Right atrium auricular region (tissue), 2 donors: ENCODE data around the gene EPSTI1. TPM values are rescaled to one million over a fixed set of nuclear protein-coding genes. Genes with fewer than 3 reads are reported as not detected.

Experiments
- DNase-seq: peaks from one replicate; pipeline ENCODE4 v3.0.0-alpha.2; 2019; ENCODE audit warnings: low spot score
- H3K27ac ChIP-seq, 2 donors: fragments of 200-600 bp; sonication (generic); 1 replicate in 1 of 2; 2 replicates in 1 of 2; pipeline ENCODE4 v1.5.1; 2016 to 2019
- H3K27me3 ChIP-seq, 2 donors: fragments of 200-600 bp; sonication (generic); one replicate each; pipeline versions ENCODE4 v1.5.1 to v1.6.0; 2017 to 2019
- H3K36me3 ChIP-seq: fragments of 200-600 bp; sonication (generic); one replicate; pipeline ENCODE4 v1.5.1; 2016
- H3K4me1 ChIP-seq, 2 donors: fragments of 200-600 bp; sonication (generic); one replicate each; pipeline versions ENCODE4 v1.5.1 to v1.6.0; 2017 to 2019
- H3K4me3 ChIP-seq, 2 donors: fragments of 200-600 bp; sonication (generic); 1 replicate in 1 of 2; 2 replicates in 1 of 2; pipeline ENCODE4 v1.5.1; 2017 to 2019; ENCODE audit warnings: mild to moderate bottlenecking in 1 of 2, moderate library complexity in 1 of 2
- H3K9me3 ChIP-seq, 2 donors: fragments of 200-600 bp; sonication (generic); one replicate each; pipeline ENCODE4 v1.5.1; 2019
- CTCF ChIP-seq, 2 donors: fragments of 200-600 bp; sonication (generic); IDR thresholded peaks; one replicate each; pipeline ENCODE4 v1.5.1; 2019; ENCODE audit warnings: antibody characterized with exemption in 2 of 2
- total RNA-seq, 2 donors: library from RNA; depleted of rRNA; stranded (reverse); fragments of >200 nt; gene quantifications; one replicate each; pipeline ENCODE4 v1.1.0, GENCODE V29; 2016

EPSTI1 gene
- total RNA-seq, 2 donors from 2014 or later, result 3.1 to 3.9 TPM

GRCh38 chr13:43033038-43033437 is 41.0 kb upstream of the EPSTI1 start:
- DNase-seq, result no peak
- Histone ChIP-seq H3K27me3 (no peaks in the 10 kb centered on the region), H3K27ac (no peak overlapping the region), H3K4me3 (no peak overlapping the region), H3K9me3 (no peaks in the 10 kb centered on the region), H3K4me1 (peaks cover 0 to 48% of the 10 kb centered on the region in 2 donors), H3K36me3 (no peaks in the 10 kb centered on the region)
- TF ChIP-seq CTCF (IDR thresholded peaks at IDR 0.05), result no peak

GRCh38 chr13:43031881-43032280 is 39.8 kb upstream of the EPSTI1 start:
- no peak overlapping the region for H3K4me3 ChIP-seq
- no peaks in the 10 kb centered on the region for H3K9me3 ChIP-seq
- no peak for TF ChIP-seq CTCF (IDR thresholded peaks at IDR 0.05)
- H3K36me3 ChIP-seq, result no peaks in the 10 kb centered on the region
- no peaks in the 10 kb centered on the region for H3K27me3 ChIP-seq
- H3K27ac ChIP-seq, result no peak overlapping the region
- no peak for DNase-seq
- peaks cover 0 to 39% of the 10 kb centered on the region in 2 donors for H3K4me1 ChIP-seq

DNA sequence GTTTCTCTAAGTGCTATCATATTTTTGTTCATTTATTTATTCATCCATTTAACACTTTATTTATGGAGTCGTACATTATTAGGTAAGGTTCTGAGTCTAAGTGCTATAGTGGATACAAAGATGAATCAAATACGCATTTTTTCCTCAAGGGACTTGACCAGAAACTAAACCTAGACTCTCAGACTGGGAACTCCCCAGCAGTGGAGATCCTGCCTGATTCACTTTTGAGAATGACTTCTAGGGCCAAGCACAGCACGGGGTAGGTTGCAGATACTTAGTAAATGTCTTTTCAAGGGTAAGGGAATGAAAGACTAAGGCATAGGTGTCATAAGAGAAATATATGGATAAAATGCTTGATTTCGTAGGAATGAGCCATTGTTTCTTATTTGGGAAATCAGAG is 38.5 kb upstream of the EPSTI1 start:
- TF ChIP-seq CTCF (IDR thresholded peaks at IDR 0.05), result no peak
- no peaks in the 10 kb centered on the region for H3K27me3 ChIP-seq
- no peak overlapping the region for H3K4me3 ChIP-seq
- H3K9me3 ChIP-seq, result no peaks in the 10 kb centered on the region
- DNase-seq, result no peak
- no peak overlapping the region for H3K27ac ChIP-seq
- H3K4me1 ChIP-seq, result peaks cover 0 to 38% of the 10 kb centered on the region in 2 donors
- H3K36me3 ChIP-seq, result no peaks in the 10 kb centered on the region

GRCh38 chr13:43026262-43026661 is 34.2 kb upstream of the EPSTI1 start:
- Histone ChIP-seq H3K36me3 (no peaks in the 10 kb centered on the region), H3K9me3 (no peaks in the 10 kb centered on the region), H3K27me3 (no peaks in the 10 kb centered on the region), H3K4me3 (no peak overlapping the region), H3K4me1 (peaks cover 0 to 48% of the 10 kb centered on the region in 2 donors), H3K27ac (no peak overlapping the region)
- DNase-seq, result no peak
- no peak for TF ChIP-seq CTCF (IDR thresholded peaks at IDR 0.05)

GRCh38 chr13:43023289-43023963 is 31.4 kb upstream of the EPSTI1 start, which contains the start of gene DNAJC15:
DNAJC15 (plus strand) TSS chr13:43023586; CDS start chr13:43023627, 41 bp downstream.
- H3K36me3 ChIP-seq, result no peaks in the 10 kb centered on the region
- TF ChIP-seq CTCF (IDR thresholded peaks at IDR 0.05), result no peak
- H3K9me3 ChIP-seq, result no peaks in the 10 kb centered on the region

DNA sequence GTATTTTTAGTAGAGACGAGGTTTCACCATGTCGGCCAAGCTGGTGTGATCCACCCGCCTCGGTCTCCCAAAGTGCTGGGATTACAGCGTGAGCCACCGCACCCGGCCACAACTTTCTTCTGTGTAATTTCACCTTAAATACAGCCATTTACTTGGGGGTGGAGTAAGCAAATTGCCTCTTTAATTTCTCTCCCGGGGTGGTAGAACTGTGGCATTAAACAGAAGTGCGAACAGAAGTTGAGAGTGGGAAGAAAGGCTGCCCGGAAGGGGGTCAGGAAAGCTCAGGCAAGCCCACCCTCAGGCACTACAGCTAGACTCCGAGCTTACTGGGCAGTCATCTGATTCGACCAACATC is 30.9 kb upstream of the EPSTI1 start:
- H3K4me1 ChIP-seq, result peaks cover 0 to 30% of the 10 kb centered on the region in 2 donors
- no peak for TF ChIP-seq CTCF (IDR thresholded peaks at IDR 0.05)
- H3K4me3 ChIP-seq, result peak overlapping the region; percentile 69 to 78
- no peaks in the 10 kb centered on the region for H3K36me3 ChIP-seq
- no peaks in the 10 kb centered on the region for H3K9me3 ChIP-seq
- no peak for DNase-seq
- no peaks in the 10 kb centered on the region for H3K27me3 ChIP-seq
- H3K27ac ChIP-seq, result peak overlapping the region; percentile 84 to 93

More at GRCh38 chr13:43023289-43023963, 31.4 kb upstream of the EPSTI1 start, which contains the start of gene DNAJC15:
- Histone ChIP-seq H3K27me3 (no peaks in the 10 kb centered on the region), H3K27ac (peak within 1 kb of the TSS; percentile 84 to 93), H3K4me3 (peak within 1 kb of the TSS; percentile 69 to 78), H3K4me1 (peaks cover 0 to 34% of the 10 kb centered on the region in 2 donors)
- DNase-seq, result peak; percentile 69
